Fibroblast of lung (primary cell): ENCODE measurements around the gene TMEM190. TPM values are rescaled to one million over a fixed set of nuclear protein-coding genes. Genes with fewer than 3 reads are reported as not detected.
"Not testable (repeated sequence)": the region's sequence is repeated elsewhere in the genome, so short reads cannot be mapped to it uniquely, and the experiment has no call there.

Experiments used
- DNase-seq, 2 donors: peaks; one replicate each; pipeline versions ENCODE4 v3.0.0 to v3.0.0-alpha.2; 2010; ENCODE audit warnings: low read depth in 2 of 2
- H2AFZ ChIP-seq: 2 replicates; pipeline ENCODE4 v1.5.1; 2012; ENCODE audit warnings: low read length, control low read depth, inconsistent platforms
- H3K27ac ChIP-seq: 2 replicates; pipeline ENCODE4 v1.5.1; 2011; ENCODE audit warnings: low read length, control low read depth; ENCODE audit not compliant: insufficient read depth
- H3K27me3 ChIP-seq: 2 replicates; pipeline ENCODE4 v1.5.1; 2011; ENCODE audit warnings: mild to moderate bottlenecking, low read length; ENCODE audit not compliant: control insufficient read depth, insufficient read depth
- H3K36me3 ChIP-seq: 2 replicates; pipeline ENCODE4 v1.5.1; 2011; ENCODE audit warnings: low read length; ENCODE audit not compliant: control insufficient read depth, insufficient read depth
- H3K4me1 ChIP-seq: 2 replicates; pipeline ENCODE4 v1.5.1; 2011; ENCODE audit warnings: low read length; ENCODE audit not compliant: control insufficient read depth, insufficient read depth; ENCODE audit errors: extremely low read depth
- H3K4me2 ChIP-seq: 2 replicates; pipeline ENCODE4 v1.5.1; 2011; ENCODE audit warnings: low read length, control low read depth; ENCODE audit not compliant: insufficient read depth; ENCODE audit errors: extremely low read depth
- H3K4me3 ChIP-seq, 4 experiments: fragments of 200-600 bp in 1 of 4; sonication (generic) in 1 of 4; replicated peaks in 1 of 4; 2 replicates each; pipeline ENCODE4 v1.5.1; 2011 to 2016; ENCODE audit warnings: low read length in 4 of 4, low read depth in 3 of 4, mild to moderate bottlenecking in 3 of 4, control low read depth in 2 of 4, inconsistent platforms in 1 of 4, mixed read lengths in 1 of 4; ENCODE audit not compliant: insufficient read depth in 1 of 4; ENCODE audit errors: control extremely low read depth in 1 of 4
- H3K79me2 ChIP-seq: 2 replicates; pipeline ENCODE4 v1.5.1; 2012; ENCODE audit warnings: mild to moderate bottlenecking, low read length, inconsistent platforms; ENCODE audit not compliant: control insufficient read depth, insufficient read depth
- H3K9ac ChIP-seq: 2 replicates; pipeline ENCODE4 v1.5.1; 2011; ENCODE audit warnings: mild to moderate bottlenecking, low read length, control low read depth; ENCODE audit not compliant: insufficient read depth
- H3K9me3 ChIP-seq: 2 replicates; pipeline ENCODE4 v1.5.1; 2012; ENCODE audit warnings: low read depth, low read length; ENCODE audit not compliant: control insufficient read depth, insufficient read depth
- H4K20me1 ChIP-seq: 2 replicates; pipeline ENCODE4 v1.5.1; 2011; ENCODE audit warnings: low read length; ENCODE audit not compliant: control insufficient read depth, insufficient read depth; ENCODE audit errors: extremely low read depth
- EZH2 ChIP-seq: IDR thresholded peaks from 2 replicates; pipeline ENCODE4 v1.5.1; 2012; ENCODE audit warnings: low read length, control low read depth, mild to moderate bottlenecking; ENCODE audit errors: missing control alignments
- polyA plus RNA-seq, 2 donors: library from polyadenylated mRNA; depleted of rRNA in 1 of 2; stranded (reverse) in 1 of 2; unstranded in 1 of 2; fragments of >200 nt; gene quantifications; 2 replicates each; pipeline ENCODE4 v1.2.1, GENCODE V29; 2011 to 2012; ENCODE audit warnings: missing spikeins in 1 of 2
- total RNA-seq: library from RNA; depleted of rRNA; stranded (reverse); fragments of >200 nt; gene quantifications from 2 replicates; pipeline ENCODE4 v1.2.1, GENCODE V29; 2014
- TF ChIP-seq, protein P1 (sequence below), 2 donors: IDR thresholded peaks in 1 of 2; conservative IDR thresholded peaks in 1 of 2; 1 replicate in 1 of 2; 2 replicates in 1 of 2; pipeline ENCODE4 v1.5.1; 2011 to 2012; ENCODE audit warnings: low read length in 2 of 2, control low read depth in 1 of 2, inconsistent platforms in 1 of 2, low read depth in 1 of 2, mild to moderate bottlenecking in 1 of 2

Gene TMEM190
- total and polyA plus RNA-seq, 2 donors (not counting 1 experiment from before 2014, with no cell fraction given) = 0.14 TPM; not detected in 1

DNA sequence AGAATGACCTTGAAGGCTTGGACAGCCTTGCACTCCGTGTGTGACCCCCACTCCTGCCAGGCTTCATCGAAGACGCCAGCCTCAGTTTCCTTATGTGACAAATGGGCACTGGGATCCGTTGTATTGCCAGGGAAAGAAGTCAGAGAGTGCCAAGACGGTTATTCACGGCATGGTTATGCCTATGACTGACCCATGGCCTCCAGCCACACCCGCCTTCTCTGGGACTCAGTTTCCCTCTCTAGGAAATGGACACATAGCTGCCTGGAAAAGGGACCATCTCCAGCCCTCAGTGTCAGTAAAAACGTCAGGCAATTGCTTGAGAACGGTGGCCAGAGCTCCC lies 31.9 kb downstream of the TMEM190 start:
- H3K36me3 ChIP-seq = peaks cover 17% of the 10 kb centered on the region
- peak overlapping the region; percentile 37 to 63 (median 47) for H3K4me3 ChIP-seq
- H3K4me1 ChIP-seq = peaks cover 19% of the 10 kb centered on the region
- H4K20me1 ChIP-seq = peaks cover 2% of the 10 kb centered on the region
- no peak for DNase-seq
- peak overlapping the region; percentile 63 for H3K9ac ChIP-seq
- TF ChIP-seq, protein P1, sequence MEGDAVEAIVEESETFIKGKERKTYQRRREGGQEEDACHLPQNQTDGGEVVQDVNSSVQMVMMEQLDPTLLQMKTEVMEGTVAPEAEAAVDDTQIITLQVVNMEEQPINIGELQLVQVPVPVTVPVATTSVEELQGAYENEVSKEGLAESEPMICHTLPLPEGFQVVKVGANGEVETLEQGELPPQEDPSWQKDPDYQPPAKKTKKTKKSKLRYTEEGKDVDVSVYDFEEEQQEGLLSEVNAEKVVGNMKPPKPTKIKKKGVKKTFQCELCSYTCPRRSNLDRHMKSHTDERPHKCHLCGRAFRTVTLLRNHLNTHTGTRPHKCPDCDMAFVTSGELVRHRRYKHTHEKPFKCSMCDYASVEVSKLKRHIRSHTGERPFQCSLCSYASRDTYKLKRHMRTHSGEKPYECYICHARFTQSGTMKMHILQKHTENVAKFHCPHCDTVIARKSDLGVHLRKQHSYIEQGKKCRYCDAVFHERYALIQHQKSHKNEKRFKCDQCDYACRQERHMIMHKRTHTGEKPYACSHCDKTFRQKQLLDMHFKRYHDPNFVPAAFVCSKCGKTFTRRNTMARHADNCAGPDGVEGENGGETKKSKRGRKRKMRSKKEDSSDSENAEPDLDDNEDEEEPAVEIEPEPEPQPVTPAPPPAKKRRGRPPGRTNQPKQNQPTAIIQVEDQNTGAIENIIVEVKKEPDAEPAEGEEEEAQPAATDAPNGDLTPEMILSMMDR (conservative IDR thresholded peaks at IDR 0.05 in 1 of 2, IDR thresholded peaks at IDR 0.05 in 1 of 2; ENCODE audit: low read depth in 1 of 2, low read length in 2 of 2) = no peak
- no peak for TF ChIP-seq EZH2
- peak overlapping the region; percentile 98 for H2AFZ ChIP-seq
- no peaks in the 10 kb centered on the region for H3K9me3 ChIP-seq
- peak overlapping the region; percentile 92 for H3K4me2 ChIP-seq
- H3K27ac ChIP-seq = peak overlapping the region; percentile 98
- peaks cover 32% of the 10 kb centered on the region for H3K79me2 ChIP-seq
- H3K27me3 ChIP-seq = no peaks in the 10 kb centered on the region

DNA sequence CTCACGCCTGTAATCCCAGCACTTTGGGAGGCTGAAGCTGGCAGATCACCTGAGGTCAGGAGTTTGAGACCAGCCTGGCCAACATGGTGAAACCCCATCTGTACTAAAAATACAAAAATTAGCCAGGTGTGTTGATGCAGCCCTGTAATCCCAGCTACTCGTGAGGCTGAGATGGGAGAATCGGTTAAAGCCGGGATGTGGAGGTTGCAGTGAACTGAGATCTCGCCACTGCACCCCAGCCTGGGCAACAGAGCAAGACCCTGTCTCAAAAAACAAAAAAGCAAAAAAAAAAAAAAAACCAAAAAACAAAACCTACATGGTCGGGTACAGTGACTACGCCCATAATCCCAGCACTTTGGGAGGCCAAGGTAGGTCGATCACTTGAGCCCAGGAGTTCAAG lies 32.6 kb downstream of the TMEM190 start:
- H3K9ac ChIP-seq, DNase-seq, H2AFZ ChIP-seq, H4K20me1 ChIP-seq, H3K27me3 ChIP-seq, H3K4me2 ChIP-seq, H3K9me3 ChIP-seq, H3K4me3 ChIP-seq, H3K27ac ChIP-seq: not testable (repeated sequence)
- peaks cover 19% of the 10 kb centered on the region for H3K4me1 ChIP-seq
- H3K36me3 ChIP-seq = peaks cover 13% of the 10 kb centered on the region
- peaks cover 28% of the 10 kb centered on the region for H3K79me2 ChIP-seq

DNA sequence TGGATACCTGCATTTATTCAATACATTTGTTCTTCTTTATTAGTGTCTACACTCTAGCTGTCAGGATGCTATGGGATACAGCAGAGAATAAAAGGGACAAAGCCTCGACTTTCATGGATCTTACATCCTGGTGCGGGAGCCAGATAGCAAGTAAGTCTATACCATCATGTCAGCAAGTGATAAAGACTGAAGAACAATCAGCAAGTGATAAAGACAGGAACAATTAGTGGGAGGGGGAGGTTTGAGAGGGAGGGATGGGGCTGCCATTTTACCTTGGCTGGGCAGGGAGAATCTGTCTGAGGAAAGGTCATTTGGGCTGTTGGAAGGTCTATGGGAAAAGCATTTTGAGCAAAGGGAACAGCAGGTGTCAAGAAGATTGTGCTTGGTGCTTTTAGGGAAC lies 33.5 kb downstream of the TMEM190 start:
- H3K9me3 ChIP-seq = no peaks in the 10 kb centered on the region
- no peak overlapping the region for H3K27ac ChIP-seq
- no peak for DNase-seq
- no peak overlapping the region for H3K4me3 ChIP-seq
- no peak overlapping the region for H2AFZ ChIP-seq
- H4K20me1 ChIP-seq = peaks cover 2% of the 10 kb centered on the region
- H3K4me2 ChIP-seq = no peak overlapping the region
- no peak for TF ChIP-seq EZH2
- TF ChIP-seq, protein P1 (conservative IDR thresholded peaks at IDR 0.05 in 1 of 2, IDR thresholded peaks at IDR 0.05 in 1 of 2; ENCODE audit: low read depth in 1 of 2, low read length in 2 of 2) = no peak
- H3K36me3 ChIP-seq = peaks cover 12% of the 10 kb centered on the region
- peaks cover 17% of the 10 kb centered on the region for H3K4me1 ChIP-seq
- no peaks in the 10 kb centered on the region for H3K27me3 ChIP-seq
- no peak overlapping the region for H3K9ac ChIP-seq
- peaks cover 22% of the 10 kb centered on the region for H3K79me2 ChIP-seq
